Gastroesophageal sphincter (tissue), 4 donors: ENCODE results near the gene ERVK3-1. TPM values are rescaled to one million over a fixed set of nuclear protein-coding genes. Genes with fewer than 3 reads are reported as not detected.
A peak's percentile ranks its signal among the peaks of the same experiment; 100 is the strongest.

Experiments
- ATAC-seq: fragments of 150-250 bp; one replicate; pipeline ENCODE4 v1.9.1; 2016; ENCODE audit warnings: mild to moderate bottlenecking, moderate library complexity
- H3K27ac ChIP-seq, 4 donors: fragments of 200-600 bp; sonication (generic) in 3 of 4; 1 replicate in 3 of 4; 2 replicates in 1 of 4; pipeline ENCODE4 v1.5.1; 2016 to 2019
- H3K27me3 ChIP-seq: fragments of 200-600 bp; sonication (generic); one replicate; pipeline ENCODE4 v1.5.1; 2019
- H3K36me3 ChIP-seq, 2 donors: fragments of 200-600 bp; sonication (generic); one replicate each; pipeline ENCODE4 v1.5.1; 2019; ENCODE audit warnings: control low read depth in 1 of 2
- H3K4me1 ChIP-seq, 3 donors: fragments of 200-600 bp; sonication (generic); 1 replicate in 2 of 3; 2 replicates in 1 of 3; pipeline ENCODE4 v1.5.1; 2016 to 2019; ENCODE audit warnings: control low read depth in 2 of 3
- H3K4me3 ChIP-seq, 2 donors: fragments of 200-600 bp; sonication (generic); one replicate each; pipeline ENCODE4 v1.5.1; 2019; ENCODE audit warnings: mild to moderate bottlenecking in 1 of 2, moderate library complexity in 1 of 2
- H3K9me3 ChIP-seq, 3 donors: fragments of 200-600 bp; sonication (generic); one replicate each; pipeline ENCODE4 v1.5.1; 2017 to 2019; ENCODE audit warnings: control low read depth in 2 of 3
- CTCF ChIP-seq, 4 experiments: fragments of 200-600 bp in 2 of 4; fragments of 450-650 bp in 2 of 4; sonication (generic) in 1 of 4; IDR thresholded peaks; one replicate each; pipeline ENCODE4 v1.5.1; 2017 to 2019; ENCODE audit warnings: antibody characterized with exemption in 4 of 4, mild to moderate bottlenecking in 2 of 4, moderate library complexity in 2 of 4
- EP300 ChIP-seq: sonication (generic); formaldehyde crosslinking; IDR thresholded peaks from one replicate; pipeline ENCODE4 v1.6.1; 2017; ENCODE audit warnings: antibody characterized with exemption, mild to moderate bottlenecking
- POLR2A ChIP-seq, 2 donors: fragments of 450-650 bp; IDR thresholded peaks; one replicate each; pipeline ENCODE4 v1.6.1; 2017; ENCODE audit warnings: antibody characterized with exemption in 2 of 2, mild to moderate bottlenecking in 2 of 2, moderate library complexity in 1 of 2
- POLR2AphosphoS5 ChIP-seq: sonication (generic); formaldehyde crosslinking; IDR thresholded peaks from one replicate; pipeline ENCODE4 v1.6.1; 2017; ENCODE audit warnings: antibody characterized with exemption
- WGBS, 2 donors: methylation state at CpG; one replicate each; pipeline ENCODE4 v1.1.5; 2018; ENCODE audit warnings: low coverage in 1 of 2; 5-methylcytosine and 5-hydroxymethylcytosine counted together
- total RNA-seq, 4 donors: library from RNA; depleted of rRNA; stranded (reverse); fragments of >200 nt; gene quantifications; one replicate each; pipeline ENCODE4 v1.1.0, GENCODE V29; 2016

Gene ERVK3-1
- total RNA-seq, 4 donors from 2014 or later: 31.7 to 67.2 (median 41.5) TPM

GRCh38 chr19:58354478-58355030 lies 49.4 kb downstream of the ERVK3-1 start:
- TF ChIP-seq EP300 (no peak), POLR2A (IDR thresholded peaks at IDR 0.05) (no peak), CTCF (IDR thresholded peaks at IDR 0.05) (no peak), POLR2AphosphoS5 (no peak)
- 46 to 60% methylated on average over 4 to 6 of the region's 6 CpGs for WGBS, 2 donors
- H3K36me3 ChIP-seq: peaks cover 0 to 16% of the 10 kb centered on the region in 2 donors

GRCh38 chr19:58355215-58355796 lies 50.1 kb downstream of the ERVK3-1 start:
- WGBS, 2 donors: 60 to 87% methylated on average over 1 to 4 of the region's 10 CpGs
- no peak for ATAC-seq
- peaks cover 77% of the 10 kb centered on the region for H3K27me3 ChIP-seq
- H3K4me1 ChIP-seq: peaks cover 0 to 28% (median 5%) of the 10 kb centered on the region in 3 donors
- peaks cover 0 to 12% of the 10 kb centered on the region in 2 donors for H3K36me3 ChIP-seq
- H3K4me3 ChIP-seq: peak overlapping the region in 1 of 2 donors; percentile 38
- TF ChIP-seq EP300 (no peak), POLR2AphosphoS5 (no peak), POLR2A (IDR thresholded peaks at IDR 0.05) (no peak), CTCF (IDR thresholded peaks at IDR 0.05) (no peak)
- H3K27ac ChIP-seq: no peak overlapping the region
- H3K9me3 ChIP-seq: peaks cover 0 to 9% (median 0%) of the 10 kb centered on the region in 3 donors

More at GRCh38 chr19:58354478-58355030, 49.4 kb downstream of the ERVK3-1 start:
- H3K27me3 ChIP-seq: peaks cover 85% of the 10 kb centered on the region
- ATAC-seq: no peak
- no peak overlapping the region for H3K4me3 ChIP-seq
- H3K9me3 ChIP-seq: peaks cover 0 to 9% (median 0%) of the 10 kb centered on the region in 3 donors
- H3K4me1 ChIP-seq: peaks cover 0 to 36% (median 5%) of the 10 kb centered on the region in 3 donors
- H3K27ac ChIP-seq: no peak overlapping the region

- Histone ChIP-seq H3K27me3 (peaks cover 69% of the 10 kb centered on the region), H3K4me3 (peak overlapping the region in 1 of 2 donors; percentile 38), H3K9me3 (peaks cover 0 to 9% (median 0%) of the 10 kb centered on the region in 3 donors), H3K36me3 (peaks cover 0 to 4% of the 10 kb centered on the region in 2 donors), H3K4me1 (peaks cover 0 to 24% (median 2%) of the 10 kb centered on the region in 3 donors), H3K27ac (no peak overlapping the region)
- no peak for ATAC-seq
- TF ChIP-seq POLR2AphosphoS5 (no peak), CTCF (IDR thresholded peaks at IDR 0.05) (no peak), EP300 (no peak), POLR2A (IDR thresholded peaks at IDR 0.05) (no peak)
- WGBS, 2 donors: no CpG with 5 or more reads among the region's 94 CpGs
Observed at GRCh38 chr19:58355908-58356765, 51.0 kb downstream of the ERVK3-1 start.

- peaks cover 61% of the 10 kb centered on the region for H3K27me3 ChIP-seq
- TF ChIP-seq POLR2AphosphoS5 (no peak), EP300 (no peak), CTCF (IDR thresholded peaks at IDR 0.05) (no peak), POLR2A (IDR thresholded peaks at IDR 0.05) (no peak)
- ATAC-seq: no peak
- H3K9me3 ChIP-seq: peaks cover 0 to 9% (median 0%) of the 10 kb centered on the region in 3 donors
- no peak overlapping the region for H3K27ac ChIP-seq
- H3K36me3 ChIP-seq: no peaks in the 10 kb centered on the region
- WGBS, 2 donors: no CpG with 5 or more reads among the region's 75 CpGs
- peaks cover 0 to 32% (median 7%) of the 10 kb centered on the region in 3 donors for H3K4me1 ChIP-seq
- peak overlapping the region in 1 of 2 donors; percentile 38 for H3K4me3 ChIP-seq
Observed at GRCh38 chr19:58356766-58357480, 51.7 kb downstream of the ERVK3-1 start.
